ENCODE results near the gene EIF5A.

DNA sequence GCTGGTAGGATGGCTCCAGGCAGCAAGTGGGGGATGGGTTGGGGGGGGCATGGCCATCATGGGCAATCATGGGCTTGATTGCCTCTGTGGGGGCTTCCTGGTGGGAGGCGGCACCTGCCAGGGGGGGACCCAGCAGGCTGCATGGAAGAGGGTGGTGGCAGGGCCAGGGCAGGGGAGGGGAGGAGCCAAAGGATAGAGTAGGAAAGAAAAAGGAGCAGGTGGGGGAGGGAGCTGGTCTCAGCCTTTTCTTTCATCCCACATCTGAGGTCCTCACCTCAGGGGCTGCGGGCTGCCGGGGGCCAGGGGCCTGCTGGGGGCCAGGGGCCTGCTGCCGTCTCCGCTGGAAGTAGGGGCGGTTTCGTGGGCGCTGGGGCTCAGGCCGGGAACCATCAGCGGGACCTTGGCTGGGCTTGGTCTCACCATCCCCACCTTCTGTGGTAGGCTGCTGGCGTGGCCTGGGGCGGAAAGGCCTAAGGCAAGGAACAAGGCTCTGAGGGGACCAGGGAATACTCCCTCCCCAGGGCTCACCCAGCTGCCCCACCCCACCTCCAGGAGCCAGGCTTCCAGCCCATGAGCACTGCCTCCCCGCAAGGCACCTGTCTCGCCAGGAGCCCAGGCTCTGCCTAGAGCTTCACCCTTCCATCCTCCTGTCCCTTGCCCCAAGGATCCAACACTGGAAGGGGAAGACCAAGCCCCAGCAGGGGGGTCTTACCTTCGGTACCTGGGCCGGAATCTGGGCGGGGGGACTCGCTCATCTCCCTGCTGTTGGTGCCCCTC, 18.0 kb upstream of the EIF5A start:
- no peak for TF ChIP-seq CBX8 (IDR thresholded peaks at IDR 0.05)
- TF ChIP-seq CHD2 (IDR thresholded peaks at IDR 0.05; ENCODE audit: low read length, partially characterized antibody): no peak
- TF ChIP-seq USF2 (IDR thresholded peaks at IDR 0.05): no peak
- no peak for TF ChIP-seq TP53 (CRISPR knock-in tag; IDR thresholded peaks at IDR 0.05)
- TF ChIP-seq, protein P1, sequence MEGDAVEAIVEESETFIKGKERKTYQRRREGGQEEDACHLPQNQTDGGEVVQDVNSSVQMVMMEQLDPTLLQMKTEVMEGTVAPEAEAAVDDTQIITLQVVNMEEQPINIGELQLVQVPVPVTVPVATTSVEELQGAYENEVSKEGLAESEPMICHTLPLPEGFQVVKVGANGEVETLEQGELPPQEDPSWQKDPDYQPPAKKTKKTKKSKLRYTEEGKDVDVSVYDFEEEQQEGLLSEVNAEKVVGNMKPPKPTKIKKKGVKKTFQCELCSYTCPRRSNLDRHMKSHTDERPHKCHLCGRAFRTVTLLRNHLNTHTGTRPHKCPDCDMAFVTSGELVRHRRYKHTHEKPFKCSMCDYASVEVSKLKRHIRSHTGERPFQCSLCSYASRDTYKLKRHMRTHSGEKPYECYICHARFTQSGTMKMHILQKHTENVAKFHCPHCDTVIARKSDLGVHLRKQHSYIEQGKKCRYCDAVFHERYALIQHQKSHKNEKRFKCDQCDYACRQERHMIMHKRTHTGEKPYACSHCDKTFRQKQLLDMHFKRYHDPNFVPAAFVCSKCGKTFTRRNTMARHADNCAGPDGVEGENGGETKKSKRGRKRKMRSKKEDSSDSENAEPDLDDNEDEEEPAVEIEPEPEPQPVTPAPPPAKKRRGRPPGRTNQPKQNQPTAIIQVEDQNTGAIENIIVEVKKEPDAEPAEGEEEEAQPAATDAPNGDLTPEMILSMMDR (IDR thresholded peaks at IDR 0.05): no peak
- TF ChIP-seq CBX2 (IDR thresholded peaks at IDR 0.05; ENCODE audit: borderline replicate concordance, low read depth): no peak
- no peak for TF ChIP-seq ZFP36 (IDR thresholded peaks at IDR 0.05; ENCODE audit: borderline replicate concordance, partially characterized antibody)

All from A549 (cell line).